ENCODE data around the gene MAPK6.
A peak's percentile ranks its signal among the peaks of the same experiment; 100 is the strongest.
"Not testable (repeated sequence)": the region's sequence is repeated elsewhere in the genome, so short reads cannot be mapped to it uniquely, and the experiment has no call there.

MAPK6 gene

DNA sequence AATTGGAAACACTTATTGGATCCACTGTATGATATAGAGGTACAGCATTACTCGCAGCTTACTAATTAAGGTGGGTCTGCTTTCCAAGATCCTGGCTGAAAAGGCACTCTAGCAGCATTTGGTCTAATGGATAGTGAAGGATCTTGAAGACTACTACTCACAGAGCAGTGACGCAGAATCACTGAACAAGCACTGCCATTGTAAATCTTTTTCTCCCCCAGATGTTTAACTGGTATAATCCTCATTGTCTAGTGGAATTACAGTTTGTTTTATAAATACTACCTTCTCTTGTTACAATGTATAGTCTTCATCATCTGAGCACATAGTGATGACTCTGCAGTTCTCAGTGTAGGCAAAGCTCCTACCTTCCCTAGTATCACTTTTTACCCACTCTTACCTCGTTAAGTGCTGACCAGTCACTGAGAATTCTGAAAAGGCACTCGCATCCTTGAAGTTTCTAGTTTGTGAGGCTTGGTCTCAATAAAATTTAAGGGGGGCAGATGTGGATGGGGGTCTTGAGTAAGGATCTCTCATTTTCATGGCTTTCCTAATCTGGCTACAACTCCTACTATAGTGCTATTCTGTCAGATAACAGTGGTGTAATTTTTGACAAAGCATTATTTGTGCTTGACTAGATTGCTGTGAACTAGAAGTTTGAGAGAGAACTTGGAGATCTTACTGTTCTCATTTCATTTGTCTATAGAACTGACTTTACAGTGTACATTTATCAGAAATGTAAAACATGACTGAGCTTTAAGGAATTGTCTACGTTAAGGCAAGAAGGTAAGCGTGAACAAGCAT lies 23.2 kb downstream of the MAPK6 start:
- no peak for DNase-seq (ENCODE audit: low spot score)

DNA sequence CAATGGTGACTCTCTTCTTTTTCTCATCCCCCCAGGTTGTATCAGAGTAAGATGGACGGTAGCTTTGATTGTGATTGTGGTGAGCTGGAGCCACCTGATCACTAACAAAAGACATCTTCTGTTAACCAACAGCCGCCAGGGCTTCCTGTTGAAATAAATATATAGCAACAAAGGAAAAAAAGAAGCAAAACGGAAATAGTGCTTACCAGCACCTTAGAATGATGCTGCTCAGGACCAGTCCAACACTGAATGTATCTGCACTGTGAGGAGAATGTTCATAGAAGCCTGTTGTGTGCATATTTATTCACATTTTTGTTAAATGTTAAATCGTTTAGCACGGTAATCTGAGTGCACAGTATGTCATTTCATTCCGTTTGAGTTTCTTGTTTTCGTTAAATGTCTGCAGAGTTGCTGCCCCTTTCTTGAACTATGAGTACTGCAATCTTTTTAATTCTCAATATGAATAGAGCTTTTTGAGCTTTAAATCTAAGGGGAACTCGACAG lies 26.8 kb downstream of the MAPK6 start:
- peak; percentile 60 for DNase-seq (ENCODE audit: low spot score)

DNA sequence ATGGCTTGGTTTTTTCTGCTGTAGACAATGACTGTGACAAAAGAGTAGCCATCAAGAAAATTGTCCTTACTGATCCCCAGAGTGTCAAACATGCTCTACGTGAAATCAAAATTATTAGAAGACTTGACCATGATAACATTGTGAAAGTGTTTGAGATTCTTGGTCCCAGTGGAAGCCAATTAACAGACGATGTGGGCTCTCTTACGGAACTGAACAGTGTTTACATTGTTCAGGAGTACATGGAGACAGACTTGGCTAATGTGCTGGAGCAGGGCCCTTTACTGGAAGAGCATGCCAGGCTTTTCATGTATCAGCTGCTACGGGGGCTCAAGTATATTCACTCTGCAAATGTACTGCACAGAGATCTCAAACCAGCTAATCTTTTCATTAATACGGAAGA lies 27.5 kb downstream of the MAPK6 start:
- DNase-seq (ENCODE audit: low spot score): not testable (repeated sequence)

DNA sequence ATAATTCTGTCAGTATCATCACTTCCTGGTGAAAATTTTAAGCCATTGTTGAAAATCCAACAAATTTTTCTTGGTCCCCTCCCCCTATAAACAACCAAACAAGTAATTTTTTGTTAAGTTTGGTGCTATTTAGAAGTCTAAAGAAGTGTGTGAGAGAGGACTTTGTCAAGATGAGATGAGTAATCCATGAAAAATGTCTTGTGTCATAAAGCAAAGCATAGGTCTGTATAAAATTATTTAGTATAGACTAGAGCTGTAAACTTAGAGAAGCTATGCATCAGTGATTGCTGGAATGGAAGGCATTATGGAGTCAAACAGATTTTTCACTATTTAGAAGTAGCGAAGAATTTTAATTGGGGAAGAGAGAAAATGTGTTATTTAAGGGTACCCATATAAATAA lies 31.4 kb downstream of the MAPK6 start:
- DNase-seq (ENCODE audit: low spot score): no peak

DNA sequence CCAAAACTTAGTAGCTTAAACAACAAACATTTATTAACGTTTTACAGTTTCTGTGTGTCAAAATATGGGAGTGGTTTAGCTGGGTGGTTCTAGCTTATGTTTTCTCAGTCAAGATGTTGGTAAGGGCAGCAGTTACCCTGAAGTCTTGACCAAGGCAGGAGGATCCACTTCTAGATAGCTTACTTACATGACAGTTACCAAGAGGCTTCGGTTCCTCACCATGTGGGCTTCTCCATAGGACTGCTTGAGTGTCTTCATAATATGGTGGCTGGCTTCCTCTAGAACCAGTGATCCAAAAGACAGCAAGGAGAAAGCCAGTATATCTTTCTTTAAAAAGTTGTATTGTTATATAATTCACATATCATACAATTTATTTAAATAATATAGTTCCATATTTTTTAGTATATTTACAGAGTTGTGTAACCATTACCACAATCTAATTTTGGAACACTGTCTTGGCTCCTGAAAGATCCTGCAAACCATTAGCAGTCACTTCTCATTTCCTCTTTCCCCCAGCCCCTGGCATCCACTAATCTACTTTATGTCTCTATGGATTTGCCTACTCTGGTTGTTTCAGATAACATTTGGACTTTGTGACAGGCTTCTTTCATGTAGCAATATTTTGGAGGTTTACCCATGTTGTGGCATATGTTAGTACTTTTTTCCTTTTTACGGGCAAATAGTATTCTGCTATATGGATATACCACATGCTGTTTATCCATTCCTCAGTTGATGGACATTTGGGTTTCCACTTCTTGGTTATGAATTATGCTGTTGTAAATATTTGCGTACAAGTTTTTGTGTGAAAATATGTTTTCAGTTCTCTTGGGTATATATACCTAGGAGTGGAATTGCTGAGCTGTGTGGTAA lies 33.3 kb downstream of the MAPK6 start:
- DNase-seq (ENCODE audit: low spot score): no peak

DNA sequence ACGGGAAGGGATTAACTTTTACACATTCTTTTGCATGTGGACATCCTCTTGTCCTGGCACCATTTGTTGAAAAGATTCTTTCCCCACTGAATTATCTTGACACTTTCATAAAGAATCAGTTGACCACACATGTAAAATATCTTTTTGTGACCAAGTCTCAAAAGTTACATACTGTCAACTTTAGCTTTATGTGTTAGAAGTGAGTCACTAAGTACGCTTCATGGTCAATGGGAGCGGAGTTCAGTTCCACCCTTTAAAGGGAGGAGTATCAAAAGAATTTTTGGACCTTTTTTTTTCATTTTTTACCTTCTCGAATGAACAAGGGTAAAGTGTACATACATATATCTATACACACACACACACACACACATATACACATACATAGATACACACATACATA lies 35.4 kb downstream of the MAPK6 start:
- no peak for DNase-seq (ENCODE audit: low spot score)

DNA sequence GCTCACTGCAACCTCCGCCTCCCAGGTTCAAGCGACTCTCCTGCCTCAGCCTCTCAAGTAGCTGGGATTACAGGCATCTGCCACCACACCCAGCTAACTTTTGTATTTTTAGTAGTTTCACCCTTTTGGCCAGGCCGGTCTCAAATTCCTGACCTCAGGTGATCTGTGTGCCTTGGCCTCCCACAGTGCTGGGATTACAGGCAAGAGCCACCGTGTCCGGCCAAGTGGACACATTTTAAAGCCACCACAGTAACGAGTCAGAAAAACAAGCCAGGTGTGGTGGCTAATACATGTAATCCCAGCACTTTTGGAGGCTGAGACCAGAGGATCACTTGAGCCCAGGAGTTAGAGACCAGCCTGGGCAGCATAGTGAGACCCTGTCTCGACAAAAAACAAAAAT lies 35.8 kb downstream of the MAPK6 start:
- not testable (repeated sequence) for DNase-seq (ENCODE audit: low spot score)

DNA sequence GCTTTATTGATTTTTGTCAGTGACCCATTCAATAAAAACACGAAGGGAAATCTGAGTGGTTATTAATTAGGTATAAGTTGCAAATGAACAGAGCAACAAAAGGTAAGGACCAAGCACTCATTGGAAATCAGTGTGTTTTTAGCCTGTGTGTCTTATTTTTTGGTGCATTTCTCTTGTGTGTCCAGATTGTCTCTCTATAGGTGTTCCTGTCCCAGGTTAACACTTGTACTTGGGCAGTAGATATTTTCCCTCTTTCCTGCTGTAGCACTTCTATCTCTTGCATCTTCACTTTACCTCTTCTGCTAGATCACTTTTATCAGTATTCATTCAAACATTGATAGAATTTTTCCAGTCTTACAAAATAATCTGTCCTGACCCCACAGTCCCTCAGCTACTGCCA lies 37.0 kb downstream of the MAPK6 start:
- DNase-seq (ENCODE audit: low spot score): no peak

DNA sequence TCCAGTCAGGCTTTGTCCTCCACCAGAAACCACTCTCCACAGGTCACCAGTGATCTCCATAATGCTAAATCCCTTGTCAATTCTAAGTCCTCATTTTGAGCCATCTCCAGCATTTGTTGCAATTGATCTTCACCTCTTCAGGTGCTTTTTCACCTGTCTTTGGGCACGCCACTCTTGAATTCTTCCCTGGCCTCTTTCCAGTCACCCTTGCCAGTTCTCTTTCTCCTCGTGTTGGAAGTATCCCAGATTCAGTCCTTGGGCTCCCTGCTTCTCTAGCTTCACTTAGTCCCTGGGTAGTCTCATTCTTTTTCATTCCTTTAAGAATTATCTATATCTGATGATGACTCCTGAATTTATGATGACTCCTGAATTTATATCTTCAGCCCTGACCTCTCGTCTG lies 37.5 kb downstream of the MAPK6 start:
- DNase-seq (ENCODE audit: low spot score): no peak

DNA sequence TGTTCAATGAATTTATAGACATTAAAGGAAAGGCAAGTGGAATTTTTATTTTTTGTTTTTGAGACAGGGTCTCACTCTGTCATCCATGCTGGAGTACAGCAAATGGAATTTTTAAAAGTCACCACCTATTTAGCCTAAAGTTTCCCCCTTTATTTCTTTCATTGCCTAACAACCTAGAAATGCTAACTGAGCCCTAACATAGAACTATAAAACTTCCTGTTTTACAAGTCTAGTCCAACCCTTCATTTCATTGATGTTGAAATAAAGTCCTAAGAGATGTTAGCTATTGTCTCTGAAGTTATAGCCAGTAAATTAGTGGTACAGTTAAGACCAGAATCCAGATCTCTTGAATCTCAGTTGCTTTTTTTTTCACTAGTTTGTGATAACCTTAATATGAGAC lies 39.0 kb downstream of the MAPK6 start:
- DNase-seq (ENCODE audit: low spot score): no peak

DNA sequence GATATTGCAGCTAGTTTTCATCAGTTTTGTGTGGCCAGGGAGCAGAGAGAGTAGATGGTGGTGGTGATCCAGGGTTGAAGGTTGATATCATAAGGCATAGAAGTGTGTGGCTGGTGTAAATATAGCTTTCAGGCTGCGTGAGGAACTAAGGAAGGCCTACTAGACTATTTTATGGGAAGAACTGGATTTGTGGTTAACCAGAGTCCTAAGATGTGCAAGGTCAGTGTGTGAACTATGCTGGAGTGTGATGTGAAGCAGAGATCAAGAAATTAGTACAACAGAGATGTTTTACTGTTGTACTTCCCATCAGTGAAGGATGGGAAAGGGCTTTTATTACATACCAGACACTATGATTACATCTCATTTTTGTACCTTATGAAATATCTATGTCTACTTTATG lies 41.5 kb downstream of the MAPK6 start:
- no peak for DNase-seq (ENCODE audit: low spot score)

DNA sequence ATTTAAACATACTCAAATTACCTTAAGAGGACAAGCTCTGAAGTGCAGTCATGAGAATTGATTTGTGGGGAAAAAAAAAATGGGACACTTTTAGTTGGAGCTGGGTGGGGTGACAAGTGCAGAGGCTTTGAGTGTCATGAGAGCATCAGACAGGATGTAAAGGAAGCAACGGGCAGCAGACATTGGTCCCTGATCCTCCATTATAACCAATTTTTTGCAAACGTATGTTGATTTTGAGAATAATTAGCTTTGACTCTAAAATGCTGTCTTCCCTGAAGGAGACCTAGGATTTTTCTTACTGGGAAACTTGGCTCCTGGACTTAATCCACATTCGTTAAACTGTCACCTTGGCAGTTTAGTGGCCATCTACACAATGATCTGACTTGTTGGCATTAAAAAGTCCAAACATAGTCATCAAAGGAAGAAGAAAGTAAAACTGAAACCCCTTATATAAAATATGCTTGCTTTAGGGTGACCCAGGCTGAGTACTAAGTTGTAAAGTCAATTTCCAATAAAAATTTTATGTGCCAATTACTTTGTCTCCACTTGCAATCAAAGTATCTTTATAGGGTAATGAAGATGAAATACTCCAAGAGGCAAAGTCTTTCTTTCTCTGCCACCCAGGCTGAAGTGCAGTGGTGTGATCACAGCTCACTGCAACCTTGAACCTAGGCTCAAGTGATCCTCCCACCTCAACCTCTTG lies 48.0 kb downstream of the MAPK6 start:
- DNase-seq (ENCODE audit: low spot score): no peak

DNA sequence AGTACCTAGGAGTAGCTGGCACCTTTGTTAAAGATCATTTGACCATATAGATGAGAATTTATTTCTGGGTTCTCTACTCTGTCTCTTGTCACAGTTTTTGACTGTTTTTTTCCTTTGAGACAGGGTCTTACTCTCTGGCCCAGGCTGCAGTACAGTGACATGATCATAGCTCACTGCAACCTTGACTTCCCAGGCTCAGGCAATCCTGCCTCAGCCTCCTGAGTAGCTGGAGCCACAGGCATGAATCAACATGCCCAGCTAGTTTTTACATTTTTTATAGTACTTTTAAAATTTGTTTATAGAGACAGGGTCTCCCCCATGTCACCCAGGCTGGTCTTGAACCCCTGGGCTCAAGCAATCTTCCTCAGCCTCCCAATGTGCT lies 48.5 kb downstream of the MAPK6 start:
- DNase-seq (ENCODE audit: low spot score): no peak

DNA sequence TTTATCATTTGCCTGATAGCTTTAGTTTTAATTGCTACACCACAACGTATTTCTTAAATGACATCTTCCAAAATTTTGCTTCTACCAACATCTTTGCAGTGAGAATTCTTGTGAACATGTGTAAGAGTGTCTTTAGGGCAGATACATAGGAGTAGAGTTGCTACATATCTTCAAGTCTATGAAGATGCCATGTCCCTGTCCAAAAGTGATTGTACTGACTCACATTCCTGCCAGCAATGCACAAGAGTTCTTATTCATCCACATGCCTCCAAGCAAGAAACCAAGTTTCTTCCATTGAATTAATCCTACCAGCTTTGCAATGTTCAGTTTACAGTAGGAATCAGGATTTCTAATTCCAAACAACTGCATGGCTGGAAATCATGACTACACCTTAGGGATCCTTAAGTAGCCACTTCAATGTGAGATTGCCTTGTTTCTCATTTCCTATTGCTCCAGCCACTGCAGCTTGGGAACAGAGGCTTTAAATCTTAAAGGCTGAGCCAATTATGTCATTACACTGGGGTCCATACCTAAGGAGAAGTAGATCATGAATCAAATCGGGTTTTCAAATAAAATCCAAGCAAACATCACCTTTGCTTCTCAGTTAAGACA lies 49.1 kb downstream of the MAPK6 start:
- DNase-seq (ENCODE audit: low spot score): no peak

DNA sequence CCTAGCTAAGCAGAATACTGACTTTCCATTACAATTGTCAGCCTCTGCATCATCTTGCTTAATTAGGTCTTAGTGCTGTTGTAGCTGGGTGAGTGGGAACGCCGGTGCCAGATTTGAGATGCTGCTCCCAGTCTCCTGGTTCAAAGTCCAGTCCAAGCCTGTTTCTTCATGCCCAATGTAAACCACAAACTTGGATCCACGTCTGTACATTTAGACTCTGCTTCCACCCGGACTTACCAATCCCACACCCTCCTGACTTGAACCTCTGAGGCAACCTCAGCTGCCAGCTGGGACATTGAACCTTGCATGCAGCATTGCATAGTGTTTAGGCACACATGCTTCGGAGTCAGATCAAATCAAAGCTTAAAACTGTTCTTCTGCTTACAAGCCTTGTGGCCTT lies 50.5 kb downstream of the MAPK6 start:
- DNase-seq (ENCODE audit: low spot score): no peak

DNA sequence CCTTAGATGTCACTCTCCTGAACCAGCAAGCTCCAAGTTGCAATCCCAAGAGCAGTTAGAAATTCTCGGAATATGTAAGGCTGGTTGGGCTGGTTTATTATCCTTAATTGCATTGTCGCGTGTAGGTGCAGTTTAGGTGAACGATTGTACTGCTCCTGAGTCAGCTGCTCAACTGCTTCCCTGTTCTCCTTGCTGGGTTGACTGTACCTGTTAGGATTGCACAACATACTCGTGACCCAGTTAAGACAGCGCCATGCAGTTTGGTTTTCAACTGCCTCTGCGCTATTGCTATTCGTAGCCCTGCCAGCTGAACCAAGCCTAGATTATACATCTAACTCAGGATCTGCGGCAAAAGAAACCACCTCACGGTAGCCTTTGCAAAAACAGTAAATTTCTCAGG lies 52.6 kb downstream of the MAPK6 start:
- no peak for DNase-seq (ENCODE audit: low spot score)

DNA sequence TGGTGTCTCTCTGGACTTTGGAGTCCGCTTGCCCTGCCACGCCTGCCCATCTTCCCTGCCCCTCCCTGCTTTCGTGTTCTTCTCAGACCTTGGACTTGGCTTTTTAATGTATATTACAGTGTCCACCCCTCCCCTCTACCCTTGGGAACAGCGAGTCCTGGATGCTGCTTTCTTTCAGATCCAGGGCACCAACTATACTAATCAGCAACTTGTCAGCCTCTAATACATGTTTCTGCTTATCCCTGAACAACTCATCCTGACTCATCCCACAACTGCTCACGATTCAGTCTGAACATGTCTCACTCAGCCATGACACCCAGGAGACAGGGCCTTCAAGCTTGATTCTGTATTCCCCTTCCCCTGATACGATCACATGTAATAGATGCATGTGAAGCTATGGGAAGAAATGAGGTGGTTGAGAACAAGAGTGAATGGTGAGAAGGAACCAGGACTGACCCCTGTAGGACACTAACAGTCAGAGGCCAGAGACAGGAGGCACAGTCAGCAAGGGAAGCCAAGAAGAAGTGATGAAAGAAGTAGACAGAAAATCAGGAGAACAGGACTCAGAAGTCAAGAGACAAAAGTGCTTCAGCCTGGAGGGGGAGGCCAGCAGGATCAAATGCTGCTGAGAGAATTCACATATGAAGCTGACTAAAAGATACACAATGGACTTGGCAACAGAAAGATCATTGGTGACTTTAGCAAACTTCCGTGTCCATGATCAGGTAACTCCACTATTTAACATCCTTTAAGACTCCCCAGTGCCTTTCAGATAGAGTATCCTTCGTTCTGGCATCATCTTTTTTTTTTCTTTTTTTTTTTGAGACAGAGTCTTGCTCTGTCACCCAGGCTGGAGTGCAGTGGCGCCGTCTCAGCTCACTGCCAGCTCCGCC lies 58.1 kb downstream of the MAPK6 start:
- DNase-seq (ENCODE audit: low spot score): no peak

DNA sequence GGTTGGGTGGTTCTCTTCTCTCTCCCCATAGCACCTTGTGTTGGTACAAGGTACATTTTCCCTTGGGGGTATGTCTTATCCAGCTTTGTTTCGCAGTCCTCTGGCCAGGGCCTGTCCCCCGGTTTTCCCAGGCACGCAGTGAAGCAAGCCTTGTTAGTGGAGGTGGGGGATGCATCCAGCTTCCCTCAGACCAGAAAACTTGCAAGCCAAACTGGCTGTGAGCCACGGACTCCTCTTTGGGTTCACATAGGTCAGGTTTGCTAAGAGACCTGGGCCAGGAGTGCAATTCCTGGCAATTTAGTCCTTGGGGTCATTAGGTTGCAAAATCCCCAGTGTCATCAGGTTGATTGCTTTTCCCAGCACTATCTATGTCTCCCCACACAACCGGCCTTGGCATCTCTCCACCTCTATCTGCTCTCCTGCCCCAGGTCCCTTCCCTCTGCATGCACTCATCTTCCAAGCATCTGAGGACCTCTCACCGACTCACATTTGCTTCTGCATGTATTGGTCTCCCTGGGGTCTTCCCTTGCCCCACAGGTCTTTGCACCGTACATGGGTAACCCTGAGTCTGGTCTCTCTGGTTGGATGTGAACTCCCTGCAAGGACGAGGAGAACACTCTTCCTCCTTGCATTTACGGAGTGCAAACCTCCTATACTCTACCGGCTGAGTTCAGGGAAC lies 59.3 kb downstream of the MAPK6 start:
- DNase-seq (ENCODE audit: low spot score): no peak

DNA sequence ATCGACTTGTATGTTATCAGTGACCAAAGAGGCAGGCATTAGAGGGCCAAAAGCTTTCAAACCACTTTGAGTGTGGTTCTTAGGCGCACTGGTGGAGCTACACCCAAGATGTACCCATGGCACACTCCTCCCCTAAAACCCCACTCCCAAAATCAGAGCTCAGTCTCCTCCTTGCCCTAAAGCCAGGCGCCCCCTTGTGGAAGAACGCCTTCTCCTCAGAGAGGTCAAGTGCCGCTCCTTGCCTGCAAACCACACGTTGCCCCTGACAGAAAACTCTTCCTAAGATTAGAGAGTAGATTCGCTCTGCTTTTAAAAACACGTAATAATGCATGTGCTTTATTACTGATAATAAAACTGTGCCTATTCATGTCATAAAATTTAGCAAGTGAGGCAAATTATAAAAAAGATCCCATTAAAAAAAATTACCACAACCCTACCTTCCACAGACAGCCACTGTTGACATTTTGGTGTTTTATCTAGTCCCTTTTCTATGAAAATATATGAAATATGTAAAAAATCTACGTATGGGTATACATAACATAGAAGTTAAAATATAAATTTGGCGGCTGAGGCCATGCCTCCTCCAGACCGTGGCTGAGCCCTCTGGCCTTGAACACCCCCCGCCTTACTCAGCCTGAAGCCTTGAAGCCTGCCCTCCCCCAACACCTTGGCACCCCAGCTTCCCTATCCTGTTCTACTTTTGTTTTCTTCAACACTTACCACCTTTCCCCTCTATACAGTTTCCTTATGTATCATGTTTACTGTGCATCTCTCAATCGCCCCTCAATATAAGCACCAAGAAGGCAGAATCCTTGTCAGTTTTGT lies 60.1 kb downstream of the MAPK6 start:
- DNase-seq (ENCODE audit: low spot score): peak; percentile 82

DNA sequence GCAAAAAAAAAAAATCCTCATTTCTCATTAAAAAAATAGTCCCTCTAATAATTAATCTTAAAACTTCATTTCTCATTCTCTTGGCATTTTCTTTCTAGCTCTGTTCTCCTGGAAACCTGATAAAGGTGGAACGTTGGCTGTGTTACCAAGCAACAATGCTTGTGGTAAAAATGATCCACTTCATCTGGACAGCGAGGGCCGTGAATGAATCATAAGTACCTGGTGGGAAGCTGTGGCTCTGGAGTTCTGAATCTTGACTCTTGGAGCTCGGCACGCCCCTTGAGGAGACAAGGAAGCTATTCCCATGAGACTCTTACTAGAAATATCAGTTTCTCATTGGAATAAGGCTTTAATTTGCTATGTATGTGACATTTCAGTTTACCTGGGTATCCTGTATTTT lies 61.0 kb downstream of the MAPK6 start:
- DNase-seq (ENCODE audit: low spot score): no peak
